Measurements from ENCODE around the gene POLR1H. TPM values are rescaled to one million over a fixed set of nuclear protein-coding genes. Genes with fewer than 3 reads are reported as not detected.
"Not testable (repeated sequence)": the region's sequence is repeated elsewhere in the genome, so short reads cannot be mapped to it uniquely, and the experiment has no call there.

POLR1H gene
- total RNA-seq, result 15.5 TPM
- long read RNA-seq, transcript ZNRD1-201 (4 exons, 864 nt), result major isoform, 10 of 16 reads
- long read RNA-seq, partial matches to known transcripts, result 0 of 16 reads
- long read RNA-seq, other reads (novel, unspliced or antisense), result 1 of 16 reads

DNA sequence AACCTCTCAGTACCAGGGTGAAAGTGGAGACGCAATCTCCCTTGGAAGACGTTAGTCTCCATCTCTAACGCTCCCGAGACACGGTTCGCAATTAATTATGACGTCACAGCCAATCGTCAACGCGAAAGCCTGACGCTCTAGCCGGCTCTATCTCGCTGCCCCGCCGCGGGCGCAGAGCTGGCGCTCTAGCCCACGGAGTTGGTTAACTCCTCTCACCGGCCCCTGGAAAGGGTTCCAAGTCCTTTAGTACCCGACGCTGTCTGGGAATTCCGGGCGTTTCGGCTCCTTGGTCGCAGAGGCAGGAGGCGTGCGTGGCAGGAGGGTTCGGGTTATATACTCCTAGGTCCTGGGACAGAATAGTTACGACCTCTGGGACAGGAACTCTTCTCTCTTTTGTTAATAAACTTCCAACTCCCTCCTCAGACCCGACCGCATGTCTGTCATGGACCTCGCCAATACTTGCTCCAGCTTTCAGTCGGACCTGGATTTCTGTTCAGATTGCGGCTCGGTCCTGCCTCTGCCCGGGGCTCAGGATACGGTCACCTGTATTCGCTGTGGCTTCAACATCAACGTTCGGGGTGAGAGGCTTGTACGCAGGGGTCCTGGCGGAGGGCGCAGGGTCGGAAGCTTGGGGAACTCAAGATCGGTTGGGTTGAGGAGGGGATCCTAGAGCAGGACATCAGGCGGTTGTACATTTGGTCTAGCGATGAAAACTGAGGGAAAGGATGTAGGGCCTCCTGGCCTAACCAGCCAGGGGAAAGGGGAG is at the start of gene POLR1H:
Gene POLR1H, plus strand, starts transcription at position 174 of the 766 bp plus-strand sequence. Its CDS starts 260 bp downstream, at position 434.
- DNase-seq (ENCODE audit: low spot score), result peak; percentile 97
- intact Hi-C loops (cut with DNase I), result no loop called here

GRCh38 chr6:30013291-30013922 is 47.7 kb upstream of the POLR1H start:
- intact Hi-C loops (cut with DNase I), result loop anchor here (1.0 kb wide), 1 partner anchor 165 kb away; no protein-coding TSS in a partner anchor
- no peak for DNase-seq (ENCODE audit: low spot score)

DNA sequence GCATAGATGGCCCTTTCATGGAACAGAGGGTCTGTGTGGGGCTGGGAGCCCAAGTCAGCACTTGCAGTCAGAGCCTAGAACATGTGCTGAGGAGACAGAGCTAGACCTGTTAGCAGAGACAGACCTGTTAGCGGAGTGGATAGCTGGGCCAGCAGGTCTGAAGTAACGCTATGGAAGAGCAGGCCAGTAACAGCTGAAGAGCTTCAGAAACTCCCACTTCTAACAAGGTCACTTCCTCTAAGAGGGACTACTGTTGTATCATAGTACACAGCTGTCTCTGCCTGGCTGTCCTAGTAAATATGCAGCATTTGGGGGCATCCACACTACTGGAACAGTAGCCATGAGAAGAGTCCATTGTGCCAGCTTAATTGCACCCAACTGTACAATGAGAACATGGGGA is 41.2 kb upstream of the POLR1H start:
- no peak for DNase-seq (ENCODE audit: low spot score)
- intact Hi-C loops (cut with DNase I), result no loop called here

DNA sequence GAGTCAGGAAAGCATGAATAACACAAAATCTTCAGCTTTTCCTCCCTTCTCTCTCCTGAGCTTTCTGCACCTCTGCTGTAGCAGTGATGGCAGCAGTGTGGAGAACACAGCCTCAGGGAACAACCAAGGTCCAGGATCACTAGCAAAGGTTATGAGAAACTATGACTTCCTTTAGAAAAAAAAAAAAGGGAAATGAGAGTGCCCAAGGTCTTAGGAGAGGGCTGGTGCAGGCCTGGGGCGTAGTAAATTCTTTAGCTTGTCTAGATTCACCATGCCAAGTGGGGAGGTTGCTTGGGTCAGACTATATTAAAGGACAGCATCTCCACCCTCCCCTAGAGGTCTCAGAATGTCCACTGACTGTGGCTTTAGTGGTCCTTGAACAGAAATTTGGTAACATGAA is 40.4 kb upstream of the POLR1H start:
- intact Hi-C loops (cut with DNase I), result no loop called here
- no peak for DNase-seq (ENCODE audit: low spot score)

DNA sequence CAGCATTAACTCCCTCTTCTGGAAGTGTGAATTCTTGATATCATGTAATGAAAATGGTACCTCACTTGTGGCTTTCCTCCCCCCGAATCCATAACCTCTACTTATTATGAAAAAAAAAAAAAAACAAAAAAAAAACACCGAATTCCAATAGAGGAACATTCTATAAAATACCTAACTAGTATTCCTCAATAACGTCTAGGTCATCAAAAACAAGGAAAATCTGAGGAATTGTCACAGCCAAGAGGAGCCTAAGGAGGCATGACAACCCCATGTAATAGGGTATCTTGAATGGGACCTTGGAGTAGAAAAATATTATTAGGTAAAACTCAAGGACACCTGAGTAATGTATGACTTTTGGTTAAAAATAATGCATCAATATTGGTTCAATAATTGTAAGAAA is 38.9 kb upstream of the POLR1H start:
- intact Hi-C loops (cut with DNase I), result no loop called here
- no peak for DNase-seq (ENCODE audit: low spot score)

- DNase-seq (ENCODE audit: low spot score); intact Hi-C loops (cut with DNase I): not testable (repeated sequence)
These were observed 38.4 kb upstream of the POLR1H start for GRCh38 chr6:30022712-30023111.

GRCh38 chr6:30025186-30025585 is 35.9 kb upstream of the POLR1H start:
- intact Hi-C loops (cut with DNase I), result no loop called here
- DNase-seq (ENCODE audit: low spot score), result no peak

DNA sequence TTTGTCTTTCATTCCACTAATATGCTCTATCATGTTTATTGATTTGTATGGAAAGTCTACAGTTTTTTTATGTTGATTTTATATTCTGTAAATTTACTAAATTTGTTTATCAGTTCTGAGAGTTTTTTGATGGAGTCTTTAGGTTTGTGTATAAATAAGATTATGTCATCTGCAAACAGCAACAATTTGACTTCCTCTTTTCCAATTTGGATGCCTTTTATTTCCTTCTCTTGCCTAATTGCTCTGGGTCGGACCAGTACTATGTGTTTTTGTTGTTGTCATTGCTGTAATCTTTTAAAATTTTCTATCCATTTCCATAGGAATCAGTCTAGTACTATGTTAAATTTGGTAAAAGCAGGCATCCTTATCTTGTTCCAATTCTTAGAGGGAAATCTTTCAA is 31.5 kb upstream of the POLR1H start:
- no peak for DNase-seq (ENCODE audit: low spot score)
- intact Hi-C loops (cut with DNase I), result no loop called here

DNA sequence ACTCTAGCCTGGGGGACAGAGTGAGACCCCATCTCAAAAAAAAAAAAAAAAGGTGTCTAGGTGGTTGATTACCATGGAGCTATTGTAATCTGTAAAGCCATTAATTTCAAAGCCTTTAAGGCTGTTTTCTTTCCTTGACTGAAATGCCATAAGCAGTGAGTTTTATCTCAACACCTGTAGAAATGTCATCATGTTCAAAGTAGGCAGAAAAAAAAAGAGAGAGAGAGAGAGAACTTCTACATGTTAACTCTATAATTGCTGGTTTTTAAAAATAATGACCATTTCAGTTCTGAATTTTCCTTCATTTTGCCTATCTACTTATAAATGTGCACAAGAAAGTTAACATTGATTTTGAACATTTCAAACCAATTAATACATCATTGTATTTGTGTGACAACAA is 29.7 kb upstream of the POLR1H start:
- no peak for DNase-seq (ENCODE audit: low spot score)
- intact Hi-C loops (cut with DNase I), result no loop called here

- intact Hi-C loops (cut with DNase I); DNase-seq (ENCODE audit: low spot score): not testable (repeated sequence)
These were observed 27.6 kb upstream of the POLR1H start for GRCh38 chr6:30033440-30033839.

- intact Hi-C loops (cut with DNase I), result no loop called here
These were observed 25.3 kb upstream of the POLR1H start for GRCh38 chr6:30035784-30036183.

DNA sequence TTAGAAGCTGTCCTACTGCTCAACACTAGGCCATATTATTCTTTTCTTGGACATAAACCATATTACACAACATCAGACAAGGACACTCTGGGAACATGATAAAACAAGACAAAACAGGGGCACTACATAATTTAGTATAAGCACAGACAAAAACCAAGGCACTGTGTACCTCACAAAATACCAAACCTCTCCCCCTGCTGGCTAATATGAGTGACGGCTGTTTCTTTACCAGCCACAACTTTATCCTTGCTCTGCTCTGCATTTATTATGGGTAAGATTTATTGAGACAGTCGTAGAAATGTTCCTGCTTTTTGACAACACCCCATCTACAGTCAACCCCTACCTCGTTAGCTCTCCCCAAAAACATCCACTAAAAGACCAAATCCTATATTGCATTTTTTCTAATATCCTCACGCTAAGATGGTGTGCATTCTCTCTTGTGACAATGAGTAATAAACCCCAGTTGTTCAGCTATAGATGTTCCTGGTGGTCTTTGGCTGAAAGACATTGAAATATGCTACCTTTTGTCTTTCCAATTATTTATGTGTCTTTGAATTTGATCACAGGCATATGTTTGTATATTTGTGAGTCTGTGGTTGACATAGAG is 23.8 kb upstream of the POLR1H start:
- DNase-seq (ENCODE audit: low spot score), result no peak
- intact Hi-C loops (cut with DNase I), result no loop called here

More at GRCh38 chr6:30035784-30036183, 25.3 kb upstream of the POLR1H start:
- DNase-seq (ENCODE audit: low spot score), result no peak

- intact Hi-C loops (cut with DNase I), result no loop called here
- DNase-seq (ENCODE audit: low spot score), result no peak
These were observed 19.8 kb upstream of the POLR1H start for GRCh38 chr6:30041221-30041620.

DNA sequence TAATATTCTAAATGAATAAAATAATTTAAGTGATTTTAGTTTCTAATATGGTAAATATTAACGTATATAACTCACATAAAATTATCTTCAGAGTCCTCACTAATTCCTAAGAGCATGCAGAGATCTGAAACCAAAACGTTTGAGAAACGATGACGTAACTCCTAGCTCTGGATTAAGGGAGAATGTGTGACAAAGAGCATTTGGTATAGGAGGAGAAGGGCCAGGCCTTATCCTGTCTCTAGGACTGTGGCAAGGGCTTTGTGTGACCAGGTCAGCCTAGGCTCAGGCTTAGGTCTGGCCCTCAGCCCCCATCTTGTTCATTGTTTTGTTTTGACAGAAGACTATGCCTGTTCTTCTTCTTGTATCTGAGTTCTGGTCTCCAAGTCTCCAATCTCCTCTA is 19.2 kb upstream of the POLR1H start:
- intact Hi-C loops (cut with DNase I), result no loop called here
- DNase-seq (ENCODE audit: low spot score), result no peak

GRCh38 chr6:30042476-30042875 is 18.6 kb upstream of the POLR1H start:
- DNase-seq (ENCODE audit: low spot score), result no peak
- intact Hi-C loops (cut with DNase I), result no loop called here

DNA sequence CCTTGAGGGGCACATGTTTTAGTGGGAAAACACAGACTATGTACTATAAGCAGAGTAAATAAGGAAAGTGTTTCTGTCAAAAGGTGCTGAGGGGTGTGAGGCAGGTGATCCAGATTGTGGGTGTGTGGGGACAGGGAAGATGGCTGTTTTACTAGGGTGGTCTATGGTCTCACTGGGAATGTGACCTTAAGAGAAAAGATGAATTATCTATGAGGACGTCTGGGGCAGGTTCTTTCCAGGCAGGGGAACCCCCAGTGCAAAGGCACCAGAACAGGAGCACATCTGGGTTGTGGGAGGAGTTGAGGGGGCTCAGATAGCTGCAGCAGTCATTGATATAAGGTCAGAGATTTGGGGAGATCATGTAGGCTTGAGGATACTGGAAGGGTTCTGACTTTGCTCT is 18.2 kb upstream of the POLR1H start:
- DNase-seq (ENCODE audit: low spot score), result no peak
- intact Hi-C loops (cut with DNase I), result no loop called here

GRCh38 chr6:30043744-30044143 is 17.3 kb upstream of the POLR1H start:
- intact Hi-C loops (cut with DNase I), result no loop called here
- DNase-seq (ENCODE audit: low spot score), result no peak

DNA sequence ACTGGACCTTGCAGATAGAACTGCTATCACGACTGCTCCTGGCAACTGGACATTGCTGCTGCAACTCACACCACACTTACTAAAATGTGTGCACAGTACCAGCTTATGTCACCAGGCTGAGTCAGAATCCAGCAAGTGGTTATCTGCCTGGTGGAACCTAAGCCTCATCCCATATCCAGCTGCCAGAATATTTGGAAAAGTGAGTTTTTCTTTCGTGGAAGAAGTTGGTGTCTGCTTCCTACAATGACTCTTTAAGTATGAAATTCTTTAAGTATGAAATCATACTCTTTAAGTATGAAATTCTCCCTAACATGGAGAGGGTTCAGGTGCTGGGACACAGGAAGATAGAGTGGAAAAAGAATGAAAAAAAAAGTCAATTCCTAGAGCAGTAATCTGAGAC is 16.4 kb upstream of the POLR1H start:
- intact Hi-C loops (cut with DNase I), result no loop called here
- no peak for DNase-seq (ENCODE audit: low spot score)

DNA sequence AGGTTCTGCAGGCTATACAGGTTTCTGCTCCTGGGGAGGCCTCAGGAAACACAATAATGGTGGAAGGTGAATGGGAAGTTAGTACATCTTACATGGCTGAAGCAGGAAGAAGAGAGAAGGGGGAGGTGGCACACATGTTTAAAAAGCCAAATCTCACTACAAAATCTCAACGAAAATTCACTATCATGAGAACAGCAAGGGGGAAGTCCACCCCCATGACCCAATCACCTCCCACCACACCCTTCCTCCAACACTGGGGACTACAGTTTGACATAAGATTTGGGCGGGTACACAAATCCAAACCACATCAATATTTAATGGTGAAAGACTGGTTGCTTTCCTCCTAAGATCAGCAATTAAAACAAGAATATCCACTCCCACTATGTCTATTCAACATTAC is 13.8 kb upstream of the POLR1H start:
- intact Hi-C loops (cut with DNase I), result no loop called here

GRCh38 chr6:30053682-30054081 is 7.4 kb upstream of the POLR1H start:
- intact Hi-C loops (cut with DNase I), result no loop called here
- no peak for DNase-seq (ENCODE audit: low spot score)

More for the DNA sequence above, 13.8 kb upstream of the POLR1H start:
- DNase-seq (ENCODE audit: low spot score), result no peak

DNA sequence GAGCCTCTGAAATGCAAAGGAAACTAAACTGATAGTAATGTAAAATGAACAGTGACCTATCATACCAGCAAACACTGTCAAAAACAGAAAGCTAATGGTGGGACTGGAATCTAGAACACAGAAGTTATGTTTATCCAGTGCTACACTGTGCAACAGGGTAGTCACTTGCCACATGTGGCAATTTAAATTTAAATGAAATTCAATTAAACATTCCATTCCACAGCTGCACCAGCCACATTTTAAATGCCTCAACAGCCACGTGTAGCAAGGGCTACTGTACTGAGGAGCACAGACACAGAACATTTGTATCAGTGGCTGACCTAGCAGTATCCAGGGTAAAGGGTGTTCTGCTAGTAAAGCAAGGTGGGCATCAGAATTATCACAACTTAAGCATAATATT is 5.6 kb upstream of the POLR1H start:
- no peak for DNase-seq (ENCODE audit: low spot score)
- intact Hi-C loops (cut with DNase I), result no loop called here
